ENCODE measurements around the gene MSI2.

DNA sequence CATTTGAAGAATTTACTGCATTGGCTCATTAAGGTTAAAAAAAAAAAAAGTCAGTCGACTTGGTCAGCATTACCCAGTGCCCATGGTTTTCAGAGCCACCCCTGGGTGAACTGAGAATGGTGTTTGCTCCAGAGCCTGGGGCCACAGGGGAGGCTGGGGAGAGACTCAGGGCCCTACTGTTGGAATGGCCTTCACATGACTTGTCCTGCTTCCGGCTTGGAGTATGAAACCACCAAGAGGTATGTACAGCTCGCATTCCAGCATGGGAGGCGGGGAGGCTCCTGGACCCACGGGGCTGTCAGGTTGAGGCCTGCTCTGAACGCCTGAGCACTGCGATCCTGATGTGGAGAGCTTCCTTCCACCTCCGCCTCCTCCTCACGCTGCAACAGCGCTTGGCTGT lies 36.8 kb downstream of the MSI2 start:
- TF ChIP-seq CTCF (IDR thresholded peaks at IDR 0.05; ENCODE audit: low read length) (no peak), EZH2 (IDR thresholded peaks at IDR 0.05; ENCODE audit: borderline replicate concordance, low read length) (no peak)
